Activated CD4-positive, alpha-beta T cell treated with anti-CD3 and anti-CD28 coated beads, Interleukin-2, amount 10 ng/mL, durations not matched to agents 7 days and 5 days (primary cell): Measurements from ENCODE around the gene AMPD2. TPM values are rescaled to one million over a fixed set of nuclear protein-coding genes. Genes with fewer than 3 reads are reported as not detected.

Experiments
- CTCF ChIA-PET: fragments of 350-600 bp; sonication (Branson Sonifier 250); formaldehyde crosslinking; loops from one replicate; lab custom pipeline; 2021; ENCODE audit warnings: antibody characterized with exemption; lab: Charles Lee
- POLR2A ChIA-PET: fragments of 350-600 bp; sonication (Branson Sonifier 250); formaldehyde crosslinking; loops from one replicate; lab custom pipeline; 2021; ENCODE audit warnings: antibody characterized with exemption; lab: Charles Lee
- DNase-seq: peaks from one replicate; pipeline ENCODE4 v3.0.0-alpha.2; 2020
- H3K27ac Mint-ChIP-seq: one replicate; pipeline ENCODE4 v1.8.0; 2021; ENCODE audit warnings: mild to moderate bottlenecking, moderate library complexity, mixed read lengths
- H3K27me3 Mint-ChIP-seq: one replicate; pipeline ENCODE4 v1.8.0; 2021; ENCODE audit warnings: mixed read lengths
- H3K36me3 Mint-ChIP-seq: one replicate; pipeline ENCODE4 v1.8.0; 2021; ENCODE audit warnings: low read depth, mixed read lengths
- H3K4me1 Mint-ChIP-seq: one replicate; pipeline ENCODE4 v1.8.0; 2021; ENCODE audit warnings: mixed read lengths
- H3K4me3 Mint-ChIP-seq: one replicate; pipeline ENCODE4 v1.8.0; 2021; ENCODE audit warnings: mild to moderate bottlenecking, moderate library complexity, mixed read lengths
- H3K9me3 Mint-ChIP-seq: one replicate; pipeline ENCODE4 v1.8.0; 2021; ENCODE audit warnings: mixed read lengths
- total RNA-seq, 2 experiments: library from RNA; stranded (reverse); gene quantifications; one replicate each; pipeline ENCODE4 v1.2.3, GENCODE V29; 2021

AMPD2 gene
- total RNA-seq, 2 experiments from 2014 or later = 116 to 120 TPM

DNA sequence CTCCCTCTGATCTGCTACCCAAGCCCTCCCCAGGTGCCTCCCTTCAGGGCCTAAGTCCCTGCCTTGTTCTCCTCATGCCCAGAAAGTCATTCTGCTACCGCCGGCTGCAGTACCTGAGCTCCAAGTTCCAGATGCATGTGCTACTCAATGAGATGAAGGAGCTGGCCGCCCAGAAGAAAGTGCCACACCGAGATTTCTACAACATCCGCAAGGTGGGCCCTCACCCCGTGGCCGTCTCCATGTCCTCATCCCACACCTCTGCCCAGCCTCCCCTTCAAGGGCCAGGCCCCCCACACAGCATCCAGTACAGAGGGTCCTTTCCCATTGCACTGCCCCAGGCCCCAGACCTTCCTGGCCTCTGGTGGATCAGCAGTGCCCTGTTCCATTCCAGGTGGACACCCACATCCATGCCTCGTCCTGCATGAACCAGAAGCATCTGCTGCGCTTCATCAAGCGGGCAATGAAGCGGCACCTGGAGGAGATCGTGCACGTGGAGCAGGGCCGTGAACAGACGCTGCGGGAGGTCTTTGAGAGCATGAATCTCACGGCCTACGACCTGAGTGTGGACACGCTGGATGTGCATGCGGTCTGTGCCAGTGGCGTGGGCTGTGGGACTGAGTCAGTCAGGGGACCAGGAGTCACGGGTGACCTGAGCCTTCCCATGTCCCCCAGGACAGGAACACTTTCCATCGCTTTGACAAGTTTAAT is 8.2 kb downstream of the AMPD2 start:
- DNase-seq = peak; percentile 5
- no peak overlapping the region for H3K4me3 Mint-ChIP-seq
- no peaks in the 10 kb centered on the region for H3K9me3 Mint-ChIP-seq
- peaks cover 40% of the 10 kb centered on the region for H3K36me3 Mint-ChIP-seq
- H3K4me1 Mint-ChIP-seq = peaks cover 29% of the 10 kb centered on the region
- H3K27me3 Mint-ChIP-seq = no peaks in the 10 kb centered on the region
- ChIA-PET CTCF (interaction anchor here (1.5 to 10.3 kb wide), 4 partner anchors 11 to 82 kb away, joined by 3 to 67 read pairs (median 19); no protein-coding TSS in a partner anchor), POLR2A (no interaction called here)
- H3K27ac Mint-ChIP-seq = no peak overlapping the region

DNA sequence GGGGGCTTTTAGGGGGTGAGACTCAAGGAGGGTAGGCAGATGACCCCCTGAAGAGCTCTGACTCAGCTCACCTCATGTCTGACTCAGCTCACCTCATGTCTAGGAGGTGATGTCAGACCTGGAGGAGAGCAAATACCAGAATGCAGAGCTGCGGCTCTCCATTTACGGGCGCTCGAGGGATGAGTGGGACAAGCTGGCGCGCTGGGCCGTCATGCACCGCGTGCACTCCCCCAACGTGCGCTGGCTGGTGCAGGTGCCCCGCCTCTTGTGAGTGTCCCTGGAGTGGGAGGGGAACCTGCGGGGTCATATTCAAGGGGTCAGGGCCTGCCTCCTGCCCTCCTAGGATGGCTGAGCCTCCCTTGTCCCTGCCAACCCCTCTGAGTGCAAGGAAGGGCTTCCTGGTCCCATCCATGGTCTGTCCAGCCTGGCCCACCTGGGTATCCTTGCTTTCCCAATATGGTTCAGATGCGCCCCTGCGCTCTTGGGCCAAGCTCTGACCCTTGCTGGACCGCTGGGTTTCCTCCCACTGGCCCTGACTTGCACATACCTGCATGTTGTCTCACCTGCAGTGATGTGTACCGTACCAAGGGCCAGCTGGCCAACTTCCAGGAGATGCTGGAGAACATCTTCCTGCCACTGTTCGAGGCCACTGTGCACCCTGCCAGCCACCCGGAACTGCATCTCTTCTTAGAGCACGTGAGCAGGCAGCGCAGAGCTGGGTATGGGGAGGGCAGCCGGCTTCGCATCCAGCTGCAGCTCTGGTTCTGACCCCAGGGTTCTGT is 9.1 kb downstream of the AMPD2 start:
- POLR2A ChIA-PET = no interaction called here
- H3K4me3 Mint-ChIP-seq = no peak overlapping the region
- peak overlapping the region; percentile 62 for H3K27ac Mint-ChIP-seq

DNA sequence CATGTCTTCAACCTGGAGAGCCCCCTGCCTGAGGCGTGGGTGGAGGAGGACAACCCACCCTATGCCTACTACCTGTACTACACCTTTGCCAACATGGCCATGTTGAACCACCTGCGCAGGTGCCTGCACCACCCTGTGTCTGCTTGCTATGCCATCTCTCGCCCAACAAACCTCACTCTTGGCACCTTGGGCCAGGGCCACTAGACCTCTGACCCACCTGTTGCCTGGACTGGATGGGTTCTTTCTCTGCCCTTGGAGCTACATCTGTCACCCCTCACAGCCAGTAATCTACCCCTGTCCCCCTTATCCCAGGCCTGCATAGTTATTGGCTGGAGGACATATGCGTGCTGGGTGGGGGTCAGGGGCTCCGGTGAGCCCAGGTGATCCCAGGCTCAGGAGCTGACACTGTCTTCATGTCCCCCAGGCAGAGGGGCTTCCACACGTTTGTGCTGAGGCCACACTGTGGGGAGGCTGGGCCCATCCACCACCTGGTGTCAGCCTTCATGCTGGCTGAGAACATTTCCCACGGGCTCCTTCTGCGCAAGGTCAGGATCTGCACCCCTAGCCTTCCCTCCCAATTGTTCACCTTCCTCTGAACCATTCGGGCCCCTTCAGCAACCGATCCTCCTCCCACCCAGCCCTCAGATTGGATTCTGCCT is 9.9 kb downstream of the AMPD2 start:
- Mint-ChIP-seq H3K4me3 (no peak overlapping the region), H3K4me1 (peaks cover 17% of the 10 kb centered on the region), H3K9me3 (no peaks in the 10 kb centered on the region), H3K27me3 (no peaks in the 10 kb centered on the region), H3K27ac (peak overlapping the region; percentile 62), H3K36me3 (peaks cover 40% of the 10 kb centered on the region)
- ChIA-PET POLR2A (no interaction called here), CTCF (interaction anchor here (0.7 to 10.3 kb wide), 9 partner anchors 9 to 134 kb away, joined by 3 to 67 read pairs (median 5); partner anchors contain the start of genes EPS8L3 and GNAI3)
- DNase-seq = peak; percentile 3

More for the DNA sequence above, 9.1 kb downstream of the AMPD2 start:
- Mint-ChIP-seq H3K27me3 (no peaks in the 10 kb centered on the region), H3K36me3 (peaks cover 40% of the 10 kb centered on the region), H3K9me3 (no peaks in the 10 kb centered on the region), H3K4me1 (peaks cover 20% of the 10 kb centered on the region)
- CTCF ChIA-PET = interaction anchor here (0.6 to 10.3 kb wide), 10 partner anchors 10 to 1046 kb away, joined by 3 to 67 read pairs (median 4); partner anchors contain the start of genes EPS8L3 and GNAI3
- DNase-seq = peak; percentile 4

DNA sequence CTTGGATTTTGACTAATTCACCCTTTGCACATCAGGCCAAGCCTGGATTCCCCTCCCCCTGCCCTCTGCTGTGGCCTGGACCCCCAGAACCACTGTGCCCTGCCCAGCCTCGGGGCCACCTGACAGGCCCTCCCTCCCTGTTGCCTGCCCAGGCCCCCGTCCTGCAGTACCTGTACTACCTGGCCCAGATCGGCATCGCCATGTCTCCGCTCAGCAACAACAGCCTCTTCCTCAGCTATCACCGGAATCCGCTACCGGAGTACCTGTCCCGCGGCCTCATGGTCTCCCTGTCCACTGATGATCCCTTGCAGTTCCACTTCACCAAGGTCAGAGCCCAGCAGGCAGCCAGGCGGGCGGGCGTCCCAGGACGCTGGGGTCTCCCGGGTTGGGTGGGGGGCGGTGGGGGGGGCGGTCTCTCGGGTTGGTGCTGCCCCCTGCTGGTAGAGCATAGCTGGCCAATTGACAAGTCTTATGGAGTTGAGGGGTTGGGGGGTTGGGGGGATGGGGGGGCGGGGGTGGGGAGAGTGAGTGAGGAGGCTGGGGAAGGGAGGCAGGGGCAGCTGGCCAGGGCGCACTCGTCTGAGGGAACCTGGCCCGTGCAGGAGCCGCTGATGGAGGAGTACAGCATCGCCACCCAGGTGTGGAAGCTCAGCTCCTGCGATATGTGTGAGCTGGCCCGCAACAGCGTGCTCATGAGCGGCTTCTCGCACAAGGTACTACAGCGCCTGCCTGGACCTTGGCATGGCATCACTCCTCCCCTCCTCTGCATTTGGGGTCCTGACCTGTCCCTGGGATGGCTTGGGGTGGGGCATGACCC is 10.7 kb downstream of the AMPD2 start:
- H3K9me3 Mint-ChIP-seq = no peaks in the 10 kb centered on the region
- ChIA-PET CTCF (interaction anchor here (0.7 to 10.3 kb wide), 7 partner anchors 9 to 98 kb away, joined by 3 to 67 read pairs (median 6); partner anchors contain the start of genes GNAI3 and GNAT2), POLR2A (no interaction called here)
- H3K4me1 Mint-ChIP-seq = peaks cover 19% of the 10 kb centered on the region
- no peak overlapping the region for H3K27ac Mint-ChIP-seq
- no peaks in the 10 kb centered on the region for H3K27me3 Mint-ChIP-seq
- H3K36me3 Mint-ChIP-seq = peaks cover 40% of the 10 kb centered on the region
- H3K4me3 Mint-ChIP-seq = no peak overlapping the region
- DNase-seq = peak; percentile 41

DNA sequence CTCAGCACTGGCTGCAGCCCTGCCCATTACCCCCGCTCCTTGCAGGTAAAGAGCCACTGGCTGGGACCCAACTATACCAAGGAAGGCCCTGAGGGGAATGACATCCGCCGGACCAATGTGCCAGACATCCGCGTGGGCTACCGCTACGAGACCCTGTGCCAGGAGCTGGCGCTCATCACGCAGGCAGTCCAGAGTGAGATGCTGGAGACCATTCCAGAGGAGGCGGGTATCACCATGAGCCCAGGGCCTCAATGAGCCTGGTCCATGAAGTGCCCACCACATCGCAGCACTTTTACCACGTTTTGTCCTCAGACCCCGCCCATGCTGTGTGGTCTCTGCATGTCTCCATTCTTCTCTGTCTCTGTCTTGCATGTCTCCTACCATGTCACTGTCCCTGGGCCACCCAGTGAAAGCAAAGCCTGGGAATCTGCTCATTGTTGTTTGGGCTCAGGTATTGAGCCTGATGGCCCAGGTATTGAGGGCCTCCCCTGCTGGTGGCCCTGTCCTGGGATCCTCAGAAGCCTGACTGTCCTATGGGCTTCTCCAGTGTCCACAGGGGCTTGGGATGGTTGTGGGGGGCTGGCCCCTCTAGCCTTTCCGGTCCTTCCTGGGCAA is 11.4 kb downstream of the AMPD2 start:
- Mint-ChIP-seq H3K4me1 (peaks cover 15% of the 10 kb centered on the region), H3K27ac (no peak overlapping the region), H3K27me3 (no peaks in the 10 kb centered on the region), H3K4me3 (no peak overlapping the region), H3K9me3 (no peaks in the 10 kb centered on the region), H3K36me3 (peaks cover 37% of the 10 kb centered on the region)
- ChIA-PET POLR2A (no interaction called here), CTCF (interaction anchor here (1.4 to 10.3 kb wide), 4 partner anchors 8 to 85 kb away, joined by 3 to 67 read pairs (median 26); partner anchors contain the start of genes GNAI3 and GNAT2)
- DNase-seq = no peak

DNA sequence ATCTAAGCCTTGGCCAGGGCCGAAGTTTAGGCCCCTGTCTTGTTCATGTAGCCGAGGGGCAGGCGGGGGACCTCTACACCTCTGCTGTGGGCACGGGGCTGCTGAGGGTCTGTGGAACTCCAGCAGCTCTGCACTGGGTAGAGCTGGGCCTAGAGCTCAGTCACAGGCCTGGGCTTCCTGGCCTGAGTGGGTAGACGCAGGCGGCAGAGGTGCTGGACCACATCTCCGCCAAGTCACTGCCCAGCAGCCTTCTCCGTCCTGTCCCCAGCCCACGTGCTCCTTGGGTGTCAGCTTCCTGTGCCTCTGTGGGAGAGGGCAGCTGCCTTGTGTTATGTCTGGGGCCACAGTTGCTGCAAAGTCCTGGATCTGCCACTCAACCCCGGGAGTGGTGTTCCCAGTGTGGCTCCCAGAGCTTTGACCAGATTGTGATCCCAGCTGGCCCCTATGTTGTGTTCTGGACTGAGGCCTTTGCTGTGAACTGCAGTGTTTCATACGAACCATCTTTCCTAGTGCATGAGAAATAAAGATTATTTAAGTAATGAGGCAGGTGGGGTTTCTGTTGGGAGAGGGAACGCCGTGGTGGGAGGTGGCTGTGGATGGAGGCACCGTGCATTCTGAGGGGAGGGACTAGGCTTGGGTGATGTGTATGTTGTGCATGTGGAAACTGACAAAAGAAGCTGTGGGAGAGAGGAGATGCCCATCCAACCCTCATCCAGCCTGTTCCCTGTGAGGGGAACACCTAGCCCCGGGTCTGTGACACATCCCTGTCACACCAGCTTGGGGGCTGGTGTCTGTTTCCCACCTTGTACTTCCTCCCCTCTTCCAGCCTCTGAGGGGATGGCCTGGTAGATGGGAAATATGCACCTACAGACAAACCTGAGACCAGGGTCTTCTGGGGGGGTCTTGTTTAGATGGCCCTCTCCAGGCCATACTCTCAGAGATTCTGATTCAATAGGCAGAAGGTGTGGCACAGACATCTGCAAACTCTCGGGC is 12.2 kb downstream of the AMPD2 start:
- Mint-ChIP-seq H3K4me3 (no peak overlapping the region), H3K9me3 (no peaks in the 10 kb centered on the region), H3K27me3 (no peaks in the 10 kb centered on the region), H3K36me3 (peaks cover 32% of the 10 kb centered on the region), H3K27ac (no peak overlapping the region), H3K4me1 (peaks cover 14% of the 10 kb centered on the region)
- peak; percentile 4 for DNase-seq
- POLR2A ChIA-PET = no interaction called here
- CTCF ChIA-PET = interaction anchor here (1.4 to 10.3 kb wide), 4 partner anchors 7 to 86 kb away, joined by 3 to 67 read pairs (median 26); partner anchors contain the start of genes GNAI3 and GNAT2

DNA sequence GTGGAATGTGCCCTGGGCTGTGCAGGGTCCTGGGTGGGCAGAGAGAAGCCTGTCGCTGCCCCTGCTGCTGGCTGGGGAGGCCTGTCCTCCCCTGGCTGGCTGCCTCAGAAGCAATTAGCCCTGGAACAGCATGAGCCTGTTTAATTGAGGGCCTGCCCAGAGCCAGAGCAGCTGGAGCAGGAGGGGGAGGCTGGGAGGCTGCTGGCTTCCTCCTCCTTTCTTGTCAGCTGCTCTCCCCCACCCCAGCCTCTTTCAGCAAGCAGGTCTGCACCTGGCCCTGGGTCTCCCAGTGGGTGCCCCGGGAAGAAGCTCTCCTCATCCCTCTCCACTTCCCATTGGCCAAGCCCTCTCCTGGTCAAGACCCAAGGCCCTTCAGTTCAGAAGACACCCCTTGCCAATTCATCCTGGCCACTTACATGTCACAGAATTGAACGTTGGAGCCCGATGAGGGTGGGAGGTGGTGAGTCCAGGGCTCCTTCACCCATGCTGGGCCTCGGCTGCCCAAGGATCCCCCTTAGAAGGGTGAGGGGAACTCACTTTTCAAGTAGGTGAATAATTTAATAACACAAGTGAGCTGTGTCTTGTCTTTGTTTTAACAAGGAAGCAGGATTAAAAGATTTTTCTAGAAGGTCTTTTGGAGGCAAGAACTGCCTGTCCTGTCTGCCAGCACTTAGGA is 13.2 kb downstream of the AMPD2 start:
- ChIA-PET POLR2A (no interaction called here), CTCF (interaction anchor here (0.7 to 10.3 kb wide), 6 partner anchors 6 to 351 kb away, joined by 3 to 67 read pairs (median 4); partner anchors contain the start of gene AHCYL1)
- peak overlapping the region; percentile 57 for H3K27ac Mint-ChIP-seq

DNA sequence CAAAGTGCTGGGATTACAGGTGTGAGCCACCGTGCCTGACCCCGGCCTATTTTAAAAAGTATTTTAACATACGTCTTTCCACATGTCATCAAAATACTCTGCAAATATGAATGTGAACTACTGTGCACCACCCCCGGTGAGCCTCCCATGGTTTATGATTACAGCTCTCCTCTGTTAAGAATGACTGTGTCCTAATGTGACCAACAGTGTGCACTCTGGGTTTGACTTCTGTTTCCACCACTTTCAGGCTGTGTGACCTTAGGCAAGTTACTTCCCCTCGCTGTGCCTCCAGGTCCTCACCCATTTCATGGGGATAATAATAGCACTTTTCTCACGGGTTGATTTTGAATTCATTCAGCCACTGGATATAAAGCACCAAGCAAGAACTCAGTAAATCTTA is 14.7 kb downstream of the AMPD2 start:
- Mint-ChIP-seq H3K36me3 (peaks cover 22% of the 10 kb centered on the region), H3K27ac (no peak overlapping the region)

More for the DNA sequence above, 13.2 kb downstream of the AMPD2 start:
- Mint-ChIP-seq H3K27me3 (no peaks in the 10 kb centered on the region), H3K4me3 (no peak overlapping the region), H3K36me3 (peaks cover 27% of the 10 kb centered on the region), H3K9me3 (no peaks in the 10 kb centered on the region), H3K4me1 (peaks cover 14% of the 10 kb centered on the region)
- DNase-seq = peak; percentile 3

DNA sequence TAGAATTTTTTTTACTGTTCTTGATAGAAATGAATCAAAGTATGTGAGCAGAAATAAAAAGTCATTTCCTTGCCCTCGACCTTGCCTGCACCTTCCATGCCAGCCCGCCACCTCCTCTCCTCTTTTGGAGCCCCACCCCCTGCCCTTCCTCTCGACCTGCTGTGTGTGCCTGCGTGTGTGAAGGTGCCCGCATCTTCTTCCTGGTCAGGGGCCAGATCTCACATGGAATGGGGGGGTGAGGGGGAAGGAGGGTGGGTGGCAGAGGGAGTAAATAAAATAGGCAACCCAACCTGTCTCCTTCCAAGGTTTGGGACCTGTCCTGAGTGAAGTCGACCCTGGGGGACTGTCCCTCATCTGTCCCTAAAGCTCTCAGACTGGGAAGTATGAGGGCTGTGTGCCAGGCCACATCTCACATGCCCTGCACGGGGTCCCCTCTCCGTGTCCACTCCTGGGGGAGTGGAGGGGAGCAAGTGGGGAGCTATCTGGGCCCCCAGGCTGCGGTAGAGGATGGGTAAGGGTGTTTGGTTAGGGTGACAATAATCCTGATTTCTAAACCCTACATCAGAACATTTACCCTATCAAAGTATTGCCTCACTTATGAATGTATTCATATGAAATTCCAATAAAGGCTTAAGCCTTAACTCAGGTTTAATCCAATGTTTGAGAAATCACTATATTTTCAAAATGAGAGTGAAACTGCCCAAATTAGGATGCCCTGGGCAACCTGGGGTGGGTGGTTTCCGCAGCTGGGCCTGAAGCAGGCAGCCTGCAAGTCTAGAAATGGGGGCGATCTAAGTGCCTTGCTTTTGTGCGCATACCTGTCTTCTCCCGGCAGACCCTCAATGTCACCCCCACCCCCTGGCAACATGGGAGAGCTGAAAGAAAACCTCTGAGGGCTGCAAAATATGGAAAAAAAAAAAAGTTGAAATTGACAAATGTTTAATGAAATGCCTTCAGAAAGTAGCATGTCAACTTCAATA is 15.4 kb downstream of the AMPD2 start:
- Mint-ChIP-seq H3K4me3 (no peak overlapping the region), H3K27ac (no peak overlapping the region), H3K27me3 (no peaks in the 10 kb centered on the region), H3K9me3 (no peaks in the 10 kb centered on the region), H3K36me3 (peaks cover 15% of the 10 kb centered on the region), H3K4me1 (peaks cover 16% of the 10 kb centered on the region)
- CTCF ChIA-PET = interaction anchor here (1.0 to 7.1 kb wide), 8 partner anchors 10 to 350 kb away, joined by 3 to 112 read pairs (median 8); partner anchors contain the start of gene AHCYL1
- peak; percentile 31 for DNase-seq
- POLR2A ChIA-PET = no interaction called here

More for the DNA sequence above, 14.7 kb downstream of the AMPD2 start:
- ChIA-PET CTCF (interaction anchor here (0.6 to 6.7 kb wide), 3 partner anchors 88 to 372 kb away, joined by 4 to 35 read pairs (median 5); partner anchors contain the start of gene AHCYL1), POLR2A (no interaction called here)
- Mint-ChIP-seq H3K27me3 (no peaks in the 10 kb centered on the region), H3K4me1 (peaks cover 14% of the 10 kb centered on the region), H3K9me3 (no peaks in the 10 kb centered on the region), H3K4me3 (no peak overlapping the region)
- peak; percentile 4 for DNase-seq
